ENCODE measurements around the gene FAM89A. TPM values are rescaled to one million over a fixed set of nuclear protein-coding genes. Genes with fewer than 3 reads are reported as not detected.

The FAM89A gene
- total and polyA plus RNA-seq, 9 of the 15 experiments (the other 6 are each of a cell fraction or from before 2014, with no cell fraction given): 8.7 to 66.2 (median 43.3) TPM

DNA sequence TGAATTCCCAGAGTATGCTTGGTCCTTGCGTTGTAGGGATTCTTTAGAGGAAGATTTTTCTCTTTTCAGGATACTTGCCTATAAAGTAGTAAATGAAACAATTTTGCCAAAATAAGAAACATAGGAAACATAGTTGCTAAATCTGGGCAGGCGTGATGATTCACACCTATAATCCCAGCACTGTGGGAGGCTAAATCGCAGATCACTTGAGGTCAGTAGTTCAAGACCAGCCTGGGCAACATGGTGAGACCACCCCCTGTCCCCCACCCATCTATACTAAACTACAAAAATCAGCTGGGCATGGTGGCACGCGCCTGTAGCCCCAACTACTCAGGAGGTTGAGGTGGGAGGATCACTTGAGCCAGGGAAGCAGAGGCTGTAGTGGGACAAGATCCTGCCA, 56.2 kb downstream of the FAM89A start (continued):
- TF ChIP-seq, protein P1, sequence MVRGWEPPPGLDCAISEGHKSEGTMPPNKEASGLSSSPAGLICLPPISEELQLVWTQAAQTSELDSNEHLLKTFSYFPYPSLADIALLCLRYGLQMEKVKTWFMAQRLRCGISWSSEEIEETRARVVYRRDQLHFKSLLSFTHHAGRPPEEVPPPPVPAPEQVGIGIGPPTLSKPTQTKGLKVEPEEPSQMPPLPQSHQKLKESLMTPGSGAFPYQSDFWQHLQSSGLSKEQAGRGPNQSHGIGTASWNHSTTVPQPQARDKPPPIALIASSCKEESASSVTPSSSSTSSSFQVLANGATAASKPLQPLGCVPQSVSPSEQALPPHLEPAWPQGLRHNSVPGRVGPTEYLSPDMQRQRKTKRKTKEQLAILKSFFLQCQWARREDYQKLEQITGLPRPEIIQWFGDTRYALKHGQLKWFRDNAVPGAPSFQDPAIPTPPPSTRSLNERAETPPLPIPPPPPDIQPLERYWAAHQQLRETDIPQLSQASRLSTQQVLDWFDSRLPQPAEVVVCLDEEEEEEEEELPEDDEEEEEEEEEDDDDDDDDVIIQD (CRISPR knock-in tag; IDR thresholded peaks at IDR 0.05): 0 out of 2 replicates have a peak, but pooled peaks have one; percentile 50
- TF ChIP-seq, protein P2, sequence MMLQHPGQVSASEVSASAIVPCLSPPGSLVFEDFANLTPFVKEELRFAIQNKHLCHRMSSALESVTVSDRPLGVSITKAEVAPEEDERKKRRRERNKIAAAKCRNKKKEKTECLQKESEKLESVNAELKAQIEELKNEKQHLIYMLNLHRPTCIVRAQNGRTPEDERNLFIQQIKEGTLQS (IDR thresholded peaks at IDR 0.05): 0 out of 2 replicates have a peak, but pooled peaks have one; percentile 31
- TF ChIP-seq, protein P2 (CRISPR knock-in tag; conservative IDR thresholded peaks at IDR 0.05): no peak
- TF ChIP-seq LARP7 (IDR thresholded peaks at IDR 0.05) (no peak), PTRF (tag; IDR thresholded peaks at IDR 0.05) (no peak)
- TF ChIP-seq, protein P3, sequence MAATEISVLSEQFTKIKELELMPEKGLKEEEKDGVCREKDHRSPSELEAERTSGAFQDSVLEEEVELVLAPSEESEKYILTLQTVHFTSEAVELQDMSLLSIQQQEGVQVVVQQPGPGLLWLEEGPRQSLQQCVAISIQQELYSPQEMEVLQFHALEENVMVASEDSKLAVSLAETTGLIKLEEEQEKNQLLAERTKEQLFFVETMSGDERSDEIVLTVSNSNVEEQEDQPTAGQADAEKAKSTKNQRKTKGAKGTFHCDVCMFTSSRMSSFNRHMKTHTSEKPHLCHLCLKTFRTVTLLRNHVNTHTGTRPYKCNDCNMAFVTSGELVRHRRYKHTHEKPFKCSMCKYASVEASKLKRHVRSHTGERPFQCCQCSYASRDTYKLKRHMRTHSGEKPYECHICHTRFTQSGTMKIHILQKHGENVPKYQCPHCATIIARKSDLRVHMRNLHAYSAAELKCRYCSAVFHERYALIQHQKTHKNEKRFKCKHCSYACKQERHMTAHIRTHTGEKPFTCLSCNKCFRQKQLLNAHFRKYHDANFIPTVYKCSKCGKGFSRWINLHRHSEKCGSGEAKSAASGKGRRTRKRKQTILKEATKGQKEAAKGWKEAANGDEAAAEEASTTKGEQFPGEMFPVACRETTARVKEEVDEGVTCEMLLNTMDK (IDR thresholded peaks at IDR 0.05; ENCODE audit: borderline replicate concordance, insufficient read depth, low read depth, low read length, poor library complexity, severe bottlenecking): no peak
- TF ChIP-seq, protein P4, sequence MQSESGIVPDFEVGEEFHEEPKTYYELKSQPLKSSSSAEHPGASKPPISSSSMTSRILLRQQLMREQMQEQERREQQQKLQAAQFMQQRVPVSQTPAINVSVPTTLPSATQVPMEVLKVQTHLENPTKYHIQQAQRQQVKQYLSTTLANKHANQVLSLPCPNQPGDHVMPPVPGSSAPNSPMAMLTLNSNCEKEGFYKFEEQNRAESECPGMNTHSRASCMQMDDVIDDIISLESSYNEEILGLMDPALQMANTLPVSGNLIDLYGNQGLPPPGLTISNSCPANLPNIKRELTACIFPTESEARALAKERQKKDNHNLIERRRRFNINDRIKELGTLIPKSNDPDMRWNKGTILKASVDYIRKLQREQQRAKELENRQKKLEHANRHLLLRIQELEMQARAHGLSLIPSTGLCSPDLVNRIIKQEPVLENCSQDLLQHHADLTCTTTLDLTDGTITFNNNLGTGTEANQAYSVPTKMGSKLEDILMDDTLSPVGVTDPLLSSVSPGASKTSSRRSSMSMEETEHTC (IDR thresholded peaks at IDR 0.05): no peak
- TF ChIP-seq, protein P5, sequence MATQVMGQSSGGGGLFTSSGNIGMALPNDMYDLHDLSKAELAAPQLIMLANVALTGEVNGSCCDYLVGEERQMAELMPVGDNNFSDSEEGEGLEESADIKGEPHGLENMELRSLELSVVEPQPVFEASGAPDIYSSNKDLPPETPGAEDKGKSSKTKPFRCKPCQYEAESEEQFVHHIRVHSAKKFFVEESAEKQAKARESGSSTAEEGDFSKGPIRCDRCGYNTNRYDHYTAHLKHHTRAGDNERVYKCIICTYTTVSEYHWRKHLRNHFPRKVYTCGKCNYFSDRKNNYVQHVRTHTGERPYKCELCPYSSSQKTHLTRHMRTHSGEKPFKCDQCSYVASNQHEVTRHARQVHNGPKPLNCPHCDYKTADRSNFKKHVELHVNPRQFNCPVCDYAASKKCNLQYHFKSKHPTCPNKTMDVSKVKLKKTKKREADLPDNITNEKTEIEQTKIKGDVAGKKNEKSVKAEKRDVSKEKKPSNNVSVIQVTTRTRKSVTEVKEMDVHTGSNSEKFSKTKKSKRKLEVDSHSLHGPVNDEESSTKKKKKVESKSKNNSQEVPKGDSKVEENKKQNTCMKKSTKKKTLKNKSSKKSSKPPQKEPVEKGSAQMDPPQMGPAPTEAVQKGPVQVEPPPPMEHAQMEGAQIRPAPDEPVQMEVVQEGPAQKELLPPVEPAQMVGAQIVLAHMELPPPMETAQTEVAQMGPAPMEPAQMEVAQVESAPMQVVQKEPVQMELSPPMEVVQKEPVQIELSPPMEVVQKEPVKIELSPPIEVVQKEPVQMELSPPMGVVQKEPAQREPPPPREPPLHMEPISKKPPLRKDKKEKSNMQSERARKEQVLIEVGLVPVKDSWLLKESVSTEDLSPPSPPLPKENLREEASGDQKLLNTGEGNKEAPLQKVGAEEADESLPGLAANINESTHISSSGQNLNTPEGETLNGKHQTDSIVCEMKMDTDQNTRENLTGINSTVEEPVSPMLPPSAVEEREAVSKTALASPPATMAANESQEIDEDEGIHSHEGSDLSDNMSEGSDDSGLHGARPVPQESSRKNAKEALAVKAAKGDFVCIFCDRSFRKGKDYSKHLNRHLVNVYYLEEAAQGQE (IDR thresholded peaks at IDR 0.05; ENCODE audit: borderline replicate concordance): no peak
- TF ChIP-seq, protein P5 (CRISPR knock-in tag; IDR thresholded peaks at IDR 0.05; ENCODE audit: low read depth): no peak

Data from K562 (cell line).